Kidney (tissue), 14 donors: ENCODE data around the gene CRABP2. TPM values are rescaled to one million over a fixed set of nuclear protein-coding genes. Genes with fewer than 3 reads are reported as not detected.

Experiments used
- DNase-seq, 5 donors: peaks; one replicate each; pipeline ENCODE4 v3.0.0-alpha.2; 2013 to 2020
- FAIRE-seq: peaks from 2 replicates; lab custom pipeline; 2012; peaks lifted over from hg19 to GRCh38; lab: Jason Lieb, UNC
- H3K27ac ChIP-seq, 2 donors: one replicate each; pipeline ENCODE4 v1.7.0; 2013; ENCODE audit warnings: low read depth in 2 of 2, low read length in 2 of 2, inconsistent platforms in 1 of 2
- H3K27me3 ChIP-seq: one replicate; pipeline ENCODE4 v1.7.1; 2013; ENCODE audit warnings: low read length, inconsistent platforms; ENCODE audit not compliant: control insufficient read depth, insufficient read depth
- H3K36me3 ChIP-seq, 3 donors: one replicate each; pipeline versions ENCODE4 v1.7.0 to v1.7.1; 2013; ENCODE audit warnings: low read length in 3 of 3, control low read depth in 1 of 3, inconsistent platforms in 1 of 3; ENCODE audit not compliant: insufficient read depth in 3 of 3, control insufficient read depth in 2 of 3
- H3K4me1 ChIP-seq, 3 donors: one replicate each; pipeline versions ENCODE4 v1.7.0 to v1.7.1; 2013; ENCODE audit warnings: low read length in 3 of 3, inconsistent platforms in 1 of 3, low read depth in 1 of 3; ENCODE audit not compliant: control insufficient read depth in 2 of 3, insufficient read depth in 2 of 3
- H3K4me3 ChIP-seq, 3 donors: one replicate each; pipeline versions ENCODE4 v1.7.0 to v1.8.1; 2013; ENCODE audit warnings: low read length in 3 of 3, control low read depth in 1 of 3, inconsistent platforms in 1 of 3
- H3K9ac ChIP-seq, 3 donors: one replicate each; pipeline versions ENCODE4 v1.7.0 to v1.7.1; 2013; ENCODE audit warnings: low read length in 3 of 3, control low read depth in 1 of 3, inconsistent platforms in 1 of 3
- H3K9me3 ChIP-seq, 3 donors: one replicate each; pipeline versions ENCODE4 v1.7.0 to v1.7.1; 2013; ENCODE audit warnings: low read length in 3 of 3, control low read depth in 1 of 3, inconsistent platforms in 1 of 3; ENCODE audit not compliant: control insufficient read depth in 2 of 3, insufficient read depth in 1 of 3
- CTCF ChIP-seq: IDR thresholded peaks from 3 replicates; pipeline ENCODE4 v1.5.1; 2012; ENCODE audit warnings: mild to moderate bottlenecking, moderate library complexity, borderline replicate concordance; ENCODE audit not compliant: insufficient read depth; ENCODE audit errors: extremely low read depth
- intact Hi-C: fragments of 100-400 bp; cut with DNase I; formaldehyde crosslinking; loops from one replicate; pipeline ENCODE4 v1.11.1; 2022
- polyA plus RNA-seq: library from polyadenylated mRNA; stranded (reverse); fragments of 350-450 nt; fragmentation: Illumina TruSeq; extraction: RNeasy Lipid Tissue Mini Kit (QIAGEN cat#74804); gene quantifications from one replicate; pipeline ENCODE4 v1.2.3, GENCODE V29; 2014; ENCODE audit warnings: low read depth, low replicate concordance; ENCODE audit not compliant: insufficient read depth
- total RNA-seq: library from RNA; stranded (reverse); fragmentation: NEBNext Ultra II Directional; extraction: Animal tissue kit (Norgen Biotek cat#: 25700); gene quantifications from one replicate; pipeline ENCODE4 v1.2.1, GENCODE V29; 2021
- donor health status: control.
- donor health status: control.
- donor health status: control.
- donor health status: control.
- donor health status: control.
- donor health status: DM: yes; HTN: yes; CAD: no.
- donor health status: Normal renal cell carcinoma (clear cell type).

CRABP2 gene
- total and polyA plus RNA-seq, 2 donors from 2014 or later, result 15.2 to 21.6 TPM

- no peak overlapping the region for H3K9ac ChIP-seq
- peaks cover 0 to 21% (median 4%) of the 10 kb centered on the region in 3 donors for H3K36me3 ChIP-seq
- no peaks in the 10 kb centered on the region for H3K9me3 ChIP-seq
- FAIRE-seq (no peak), DNase-seq (no peak)
- intact Hi-C loops, result no loop called here
- H3K27me3 ChIP-seq, result no peaks in the 10 kb centered on the region
- H3K27ac ChIP-seq, result no peak overlapping the region
- H3K4me1 ChIP-seq, result peaks cover 5 to 33% (median 31%) of the 10 kb centered on the region in 3 donors
- no peak overlapping the region for H3K4me3 ChIP-seq
- TF ChIP-seq CTCF, result no peak
Observed at GRCh38 chr1:156743367-156744302, 38.3 kb upstream of the CRABP2 start.

GRCh38 chr1:156742801-156743200 lies 37.4 kb upstream of the CRABP2 start:
- Histone ChIP-seq H3K4me1 (peaks cover 0 to 25% (median 23%) of the 10 kb centered on the region in 3 donors), H3K9me3 (no peaks in the 10 kb centered on the region), H3K36me3 (peaks cover 0 to 21% (median 6%) of the 10 kb centered on the region in 3 donors), H3K27me3 (no peaks in the 10 kb centered on the region), H3K4me3 (no peak overlapping the region), H3K27ac (no peak overlapping the region), H3K9ac (no peak overlapping the region)
- TF ChIP-seq CTCF, result no peak
- FAIRE-seq, result no peak
- intact Hi-C loops, result no loop called here
- DNase-seq, result no peak

- no peaks in the 10 kb centered on the region for H3K27me3 ChIP-seq
- H3K9ac ChIP-seq, result no peak overlapping the region
- DNase-seq (no peak), FAIRE-seq (no peak)
- intact Hi-C loops, result no loop called here
- H3K27ac ChIP-seq, result peak overlapping the region in 1 of 2 donors; percentile 90
- no peak overlapping the region for H3K4me3 ChIP-seq
- no peak for TF ChIP-seq CTCF
- H3K4me1 ChIP-seq, result peaks cover 0 to 20% (median 17%) of the 10 kb centered on the region in 3 donors
- peaks cover 0 to 21% (median 7%) of the 10 kb centered on the region in 3 donors for H3K36me3 ChIP-seq
- H3K9me3 ChIP-seq, result no peaks in the 10 kb centered on the region
Observed at GRCh38 chr1:156742017-156742416, 36.6 kb upstream of the CRABP2 start.
